Measurements from ENCODE around the gene FGF19.

FGF19 gene

GRCh38 chr11:69650081-69650831 is 53.6 kb downstream of the FGF19 start:
- in situ Hi-C loops (cut with HindIII; ENCODE audit: low pct_ligation_motif_present, low sequenced_read_pairs) = loop anchor here (25.0 kb wide), 1 partner anchor 538 kb away; no protein-coding TSS in a partner anchor
- Histone ChIP-seq H3K4me3 (ENCODE audit: low read depth, low read length) (no peak overlapping the region), H3K36me3 (replicated peaks) (peaks cover 87% of the 10 kb centered on the region), H3K27ac (no peak overlapping the region), H3K27me3 (replicated peaks) (no peaks in the 10 kb centered on the region)
- TF ChIP-seq CTCF (IDR thresholded peaks at IDR 0.05; ENCODE audit: low read depth, low read length, missing control alignments) = no peak
- DNase-seq = no peak

- H3K36me3 ChIP-seq (replicated peaks) = peaks cover 94% of the 10 kb centered on the region
- H3K4me3 ChIP-seq (ENCODE audit: low read depth, low read length) = no peak overlapping the region
- in situ Hi-C loops (cut with HindIII; ENCODE audit: low pct_ligation_motif_present, low sequenced_read_pairs) = no loop called here
- DNase-seq = no peak
- no peaks in the 10 kb centered on the region for H3K27me3 ChIP-seq (replicated peaks)
- H3K27ac ChIP-seq = no peak overlapping the region
- TF ChIP-seq CTCF (IDR thresholded peaks at IDR 0.05; ENCODE audit: low read depth, low read length, missing control alignments) = no peak
Measured at GRCh38 chr11:69649576-69649900, 54.3 kb downstream of the FGF19 start.

- no peak for DNase-seq
- Histone ChIP-seq H3K36me3 (replicated peaks) (peaks cover 93% of the 10 kb centered on the region), H3K27me3 (replicated peaks) (no peaks in the 10 kb centered on the region), H3K4me3 (ENCODE audit: low read depth, low read length) (no peak overlapping the region), H3K27ac (no peak overlapping the region)
- no peak for TF ChIP-seq CTCF (IDR thresholded peaks at IDR 0.05; ENCODE audit: low read depth, low read length, missing control alignments)
- in situ Hi-C loops (cut with HindIII; ENCODE audit: low pct_ligation_motif_present, low sequenced_read_pairs) = no loop called here
Measured at GRCh38 chr11:69648679-69649575, 54.9 kb downstream of the FGF19 start.

Measured in brain microvascular endothelial cell (primary cell).